ENCODE results near the gene FASN. TPM values are rescaled to one million over a fixed set of nuclear protein-coding genes. Genes with fewer than 3 reads are reported as not detected.

Gene FASN
- total and polyA plus RNA-seq, 2 of the 13 experiments (the other 11 are each of a cell fraction or from before 2014, with no cell fraction given): 51.7 to 101 TPM

GRCh38 chr17:82039695-82040299 is 58.2 kb downstream of the FASN start (continued):
- TF ChIP-seq, protein P1, sequence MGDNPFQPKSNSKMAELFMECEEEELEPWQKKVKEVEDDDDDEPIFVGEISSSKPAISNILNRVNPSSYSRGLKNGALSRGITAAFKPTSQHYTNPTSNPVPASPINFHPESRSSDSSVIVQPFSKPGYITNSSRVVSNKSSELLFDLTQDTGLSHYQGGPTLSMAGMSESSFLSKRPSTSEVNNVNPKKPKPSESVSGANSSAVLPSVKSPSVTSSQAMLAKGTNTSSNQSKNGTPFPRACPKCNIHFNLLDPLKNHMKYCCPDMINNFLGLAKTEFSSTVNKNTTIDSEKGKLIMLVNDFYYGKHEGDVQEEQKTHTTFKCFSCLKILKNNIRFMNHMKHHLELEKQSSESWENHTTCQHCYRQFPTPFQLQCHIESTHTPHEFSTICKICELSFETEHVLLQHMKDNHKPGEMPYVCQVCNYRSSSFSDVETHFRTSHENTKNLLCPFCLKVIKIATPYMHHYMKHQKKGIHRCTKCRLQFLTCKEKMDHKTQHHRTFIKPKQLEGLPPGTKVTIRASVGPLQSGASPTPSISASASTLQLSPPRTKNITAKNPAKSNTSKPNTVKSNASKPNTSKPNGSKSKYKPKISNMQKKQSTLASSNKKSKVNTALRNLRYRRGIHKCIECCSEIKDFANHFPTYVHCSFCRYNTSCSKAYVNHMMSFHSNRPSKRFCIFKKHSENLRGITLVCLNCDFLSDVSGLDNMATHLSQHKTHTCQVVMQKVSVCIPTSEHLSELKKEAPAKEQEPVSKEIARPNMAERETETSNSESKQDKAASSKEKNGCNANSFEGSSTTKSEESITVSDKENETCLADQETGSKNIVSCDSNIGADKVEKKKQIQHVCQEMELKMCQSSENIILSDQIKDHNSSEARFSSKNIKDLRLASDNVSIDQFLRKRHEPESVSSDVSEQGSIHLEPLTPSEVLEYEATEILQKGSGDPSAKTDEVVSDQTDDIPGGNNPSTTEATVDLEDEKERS (CRISPR knock-in tag; IDR thresholded peaks at IDR 0.05): no peak; the same call in 1 of the 2 replicates
- TF ChIP-seq, protein P2, sequence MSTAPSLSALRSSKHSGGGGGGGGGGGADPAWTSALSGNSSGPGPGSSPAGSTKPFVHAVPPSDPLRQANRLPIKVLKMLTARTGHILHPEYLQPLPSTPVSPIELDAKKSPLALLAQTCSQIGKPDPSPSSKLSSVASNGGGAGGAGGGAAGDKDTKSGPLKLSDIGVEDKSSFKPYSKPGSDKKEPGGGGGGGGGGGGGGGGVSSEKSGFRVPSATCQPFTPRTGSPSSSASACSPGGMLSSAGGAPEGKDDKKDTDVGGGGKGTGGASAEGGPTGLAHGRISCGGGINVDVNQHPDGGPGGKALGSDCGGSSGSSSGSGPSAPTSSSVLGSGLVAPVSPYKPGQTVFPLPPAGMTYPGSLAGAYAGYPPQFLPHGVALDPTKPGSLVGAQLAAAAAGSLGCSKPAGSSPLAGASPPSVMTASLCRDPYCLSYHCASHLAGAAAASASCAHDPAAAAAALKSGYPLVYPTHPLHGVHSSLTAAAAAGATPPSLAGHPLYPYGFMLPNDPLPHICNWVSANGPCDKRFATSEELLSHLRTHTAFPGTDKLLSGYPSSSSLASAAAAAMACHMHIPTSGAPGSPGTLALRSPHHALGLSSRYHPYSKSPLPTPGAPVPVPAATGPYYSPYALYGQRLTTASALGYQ (CRISPR knock-in tag; IDR thresholded peaks at IDR 0.05): no peak
- TF ChIP-seq ZBTB37 (CRISPR knock-in tag; IDR thresholded peaks at IDR 0.05): peak; percentile 90
- TF ChIP-seq, protein P3, sequence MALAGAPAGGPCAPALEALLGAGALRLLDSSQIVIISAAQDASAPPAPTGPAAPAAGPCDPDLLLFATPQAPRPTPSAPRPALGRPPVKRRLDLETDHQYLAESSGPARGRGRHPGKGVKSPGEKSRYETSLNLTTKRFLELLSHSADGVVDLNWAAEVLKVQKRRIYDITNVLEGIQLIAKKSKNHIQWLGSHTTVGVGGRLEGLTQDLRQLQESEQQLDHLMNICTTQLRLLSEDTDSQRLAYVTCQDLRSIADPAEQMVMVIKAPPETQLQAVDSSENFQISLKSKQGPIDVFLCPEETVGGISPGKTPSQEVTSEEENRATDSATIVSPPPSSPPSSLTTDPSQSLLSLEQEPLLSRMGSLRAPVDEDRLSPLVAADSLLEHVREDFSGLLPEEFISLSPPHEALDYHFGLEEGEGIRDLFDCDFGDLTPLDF (CRISPR knock-in tag; IDR thresholded peaks at IDR 0.05): no peak
- 0 out of 2 replicates have a peak, but pooled peaks have one; percentile 34 for TF ChIP-seq NR2C2 (CRISPR knock-in tag; IDR thresholded peaks at IDR 0.05; ENCODE audit: borderline replicate concordance)
- TF ChIP-seq ZNF614 (CRISPR knock-in tag; IDR thresholded peaks at IDR 0.05; ENCODE audit: borderline replicate concordance): peak; percentile 33; the same call in 1 of the 2 replicates
- TF ChIP-seq, protein P4, sequence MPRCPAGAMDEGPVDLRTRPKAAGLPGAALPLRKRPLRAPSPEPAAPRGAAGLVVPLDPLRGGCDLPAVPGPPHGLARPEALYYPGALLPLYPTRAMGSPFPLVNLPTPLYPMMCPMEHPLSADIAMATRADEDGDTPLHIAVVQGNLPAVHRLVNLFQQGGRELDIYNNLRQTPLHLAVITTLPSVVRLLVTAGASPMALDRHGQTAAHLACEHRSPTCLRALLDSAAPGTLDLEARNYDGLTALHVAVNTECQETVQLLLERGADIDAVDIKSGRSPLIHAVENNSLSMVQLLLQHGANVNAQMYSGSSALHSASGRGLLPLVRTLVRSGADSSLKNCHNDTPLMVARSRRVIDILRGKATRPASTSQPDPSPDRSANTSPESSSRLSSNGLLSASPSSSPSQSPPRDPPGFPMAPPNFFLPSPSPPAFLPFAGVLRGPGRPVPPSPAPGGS (CRISPR knock-in tag; IDR thresholded peaks at IDR 0.05): 0 out of 2 replicates have a peak, but pooled peaks have one; percentile 24
- TF ChIP-seq ZNF274 (CRISPR knock-in tag; IDR thresholded peaks at IDR 0.05): 0 out of 2 replicates have a peak, but pooled peaks have one; percentile 41
- TF ChIP-seq, protein P5, sequence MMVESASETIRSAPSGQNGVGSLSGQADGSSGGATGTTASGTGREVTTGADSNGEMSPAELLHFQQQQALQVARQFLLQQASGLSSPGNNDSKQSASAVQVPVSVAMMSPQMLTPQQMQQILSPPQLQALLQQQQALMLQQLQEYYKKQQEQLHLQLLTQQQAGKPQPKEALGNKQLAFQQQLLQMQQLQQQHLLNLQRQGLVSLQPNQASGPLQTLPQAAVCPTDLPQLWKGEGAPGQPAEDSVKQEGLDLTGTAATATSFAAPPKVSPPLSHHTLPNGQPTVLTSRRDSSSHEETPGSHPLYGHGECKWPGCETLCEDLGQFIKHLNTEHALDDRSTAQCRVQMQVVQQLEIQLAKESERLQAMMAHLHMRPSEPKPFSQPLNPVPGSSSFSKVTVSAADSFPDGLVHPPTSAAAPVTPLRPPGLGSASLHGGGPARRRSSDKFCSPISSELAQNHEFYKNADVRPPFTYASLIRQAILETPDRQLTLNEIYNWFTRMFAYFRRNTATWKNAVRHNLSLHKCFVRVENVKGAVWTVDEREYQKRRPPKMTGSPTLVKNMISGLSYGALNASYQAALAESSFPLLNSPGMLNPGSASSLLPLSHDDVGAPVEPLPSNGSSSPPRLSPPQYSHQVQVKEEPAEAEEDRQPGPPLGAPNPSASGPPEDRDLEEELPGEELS (CRISPR knock-in tag; IDR thresholded peaks at IDR 0.05): no peak
- no peak for TF ChIP-seq TAF1 (CRISPR knock-in tag; IDR thresholded peaks at IDR 0.05)
- TF ChIP-seq, protein P6, sequence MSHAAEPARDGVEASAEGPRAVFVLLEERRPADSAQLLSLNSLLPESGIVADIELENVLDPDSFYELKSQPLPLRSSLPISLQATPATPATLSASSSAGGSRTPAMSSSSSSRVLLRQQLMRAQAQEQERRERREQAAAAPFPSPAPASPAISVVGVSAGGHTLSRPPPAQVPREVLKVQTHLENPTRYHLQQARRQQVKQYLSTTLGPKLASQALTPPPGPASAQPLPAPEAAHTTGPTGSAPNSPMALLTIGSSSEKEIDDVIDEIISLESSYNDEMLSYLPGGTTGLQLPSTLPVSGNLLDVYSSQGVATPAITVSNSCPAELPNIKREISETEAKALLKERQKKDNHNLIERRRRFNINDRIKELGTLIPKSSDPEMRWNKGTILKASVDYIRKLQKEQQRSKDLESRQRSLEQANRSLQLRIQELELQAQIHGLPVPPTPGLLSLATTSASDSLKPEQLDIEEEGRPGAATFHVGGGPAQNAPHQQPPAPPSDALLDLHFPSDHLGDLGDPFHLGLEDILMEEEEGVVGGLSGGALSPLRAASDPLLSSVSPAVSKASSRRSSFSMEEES (CRISPR knock-in tag; IDR thresholded peaks at IDR 0.05): no peak
- no peak for TF ChIP-seq ZFP62 (CRISPR knock-in tag; IDR thresholded peaks at IDR 0.05)
- no peak for TF ChIP-seq CAMTA2 (CRISPR knock-in tag; IDR thresholded peaks at IDR 0.05; ENCODE audit: borderline replicate concordance)
- TF ChIP-seq NFYB (CRISPR knock-in tag; IDR thresholded peaks at IDR 0.05): 0 out of 2 replicates have a peak, but pooled peaks have one; percentile 10
- no peak for TF ChIP-seq POLR2G (IDR thresholded peaks at IDR 0.05; ENCODE audit: low read depth, low read length)

Measured in HepG2 (cell line).